Gastroesophageal sphincter (tissue), 4 donors: ENCODE measurements around the gene DUSP8. TPM values are rescaled to one million over a fixed set of nuclear protein-coding genes. Genes with fewer than 3 reads are reported as not detected.

ENCODE experiments used
- ATAC-seq: fragments of 150-250 bp; one replicate; pipeline ENCODE4 v1.9.1; 2016; ENCODE audit warnings: mild to moderate bottlenecking, moderate library complexity
- H3K27ac ChIP-seq, 4 donors: fragments of 200-600 bp; sonication (generic) in 3 of 4; 1 replicate in 3 of 4; 2 replicates in 1 of 4; pipeline ENCODE4 v1.5.1; 2016 to 2019
- H3K27me3 ChIP-seq: fragments of 200-600 bp; sonication (generic); one replicate; pipeline ENCODE4 v1.5.1; 2019
- H3K36me3 ChIP-seq, 2 donors: fragments of 200-600 bp; sonication (generic); one replicate each; pipeline ENCODE4 v1.5.1; 2019; ENCODE audit warnings: control low read depth in 1 of 2
- H3K4me1 ChIP-seq, 3 donors: fragments of 200-600 bp; sonication (generic); 1 replicate in 2 of 3; 2 replicates in 1 of 3; pipeline ENCODE4 v1.5.1; 2016 to 2019; ENCODE audit warnings: control low read depth in 2 of 3
- H3K4me3 ChIP-seq, 2 donors: fragments of 200-600 bp; sonication (generic); one replicate each; pipeline ENCODE4 v1.5.1; 2019; ENCODE audit warnings: mild to moderate bottlenecking in 1 of 2, moderate library complexity in 1 of 2
- H3K9me3 ChIP-seq, 3 donors: fragments of 200-600 bp; sonication (generic); one replicate each; pipeline ENCODE4 v1.5.1; 2017 to 2019; ENCODE audit warnings: control low read depth in 2 of 3
- CTCF ChIP-seq, 4 experiments: fragments of 200-600 bp in 2 of 4; fragments of 450-650 bp in 2 of 4; sonication (generic) in 1 of 4; IDR thresholded peaks; one replicate each; pipeline ENCODE4 v1.5.1; 2017 to 2019; ENCODE audit warnings: antibody characterized with exemption in 4 of 4, mild to moderate bottlenecking in 2 of 4, moderate library complexity in 2 of 4
- EP300 ChIP-seq: sonication (generic); formaldehyde crosslinking; IDR thresholded peaks from one replicate; pipeline ENCODE4 v1.6.1; 2017; ENCODE audit warnings: antibody characterized with exemption, mild to moderate bottlenecking
- POLR2A ChIP-seq, 2 donors: fragments of 450-650 bp; IDR thresholded peaks; one replicate each; pipeline ENCODE4 v1.6.1; 2017; ENCODE audit warnings: antibody characterized with exemption in 2 of 2, mild to moderate bottlenecking in 2 of 2, moderate library complexity in 1 of 2
- POLR2AphosphoS5 ChIP-seq: sonication (generic); formaldehyde crosslinking; IDR thresholded peaks from one replicate; pipeline ENCODE4 v1.6.1; 2017; ENCODE audit warnings: antibody characterized with exemption
- WGBS, 2 donors: methylation state at CpG; one replicate each; pipeline ENCODE4 v1.1.5; 2018; ENCODE audit warnings: low coverage in 1 of 2; 5-methylcytosine and 5-hydroxymethylcytosine counted together
- total RNA-seq, 4 donors: library from RNA; depleted of rRNA; stranded (reverse); fragments of >200 nt; gene quantifications; one replicate each; pipeline ENCODE4 v1.1.0, GENCODE V29; 2016

Gene DUSP8
- total RNA-seq, 4 donors from 2014 or later, result 3.3 to 7.8 (median 4.9) TPM

- Histone ChIP-seq H3K4me1 (peaks cover 4 to 87% (median 21%) of the 10 kb centered on the region in 3 donors), H3K27ac (no peak overlapping the region), H3K9me3 (no peaks in the 10 kb centered on the region), H3K27me3 (no peaks in the 10 kb centered on the region), H3K36me3 (peaks cover 0 to 3% of the 10 kb centered on the region in 2 donors), H3K4me3 (no peak overlapping the region)
- 94% methylated on average over 7 of the region's 15 CpGs; no CpG with 5 or more reads in 1 of the 2 donors for WGBS, 2 donors
- TF ChIP-seq POLR2AphosphoS5 (no peak), EP300 (no peak), CTCF (IDR thresholded peaks at IDR 0.05) (no peak), POLR2A (IDR thresholded peaks at IDR 0.05) (no peak)
- no peak for ATAC-seq
These were observed 45.3 kb downstream of the DUSP8 start for GRCh38 chr11:1526785-1527184.

DNA sequence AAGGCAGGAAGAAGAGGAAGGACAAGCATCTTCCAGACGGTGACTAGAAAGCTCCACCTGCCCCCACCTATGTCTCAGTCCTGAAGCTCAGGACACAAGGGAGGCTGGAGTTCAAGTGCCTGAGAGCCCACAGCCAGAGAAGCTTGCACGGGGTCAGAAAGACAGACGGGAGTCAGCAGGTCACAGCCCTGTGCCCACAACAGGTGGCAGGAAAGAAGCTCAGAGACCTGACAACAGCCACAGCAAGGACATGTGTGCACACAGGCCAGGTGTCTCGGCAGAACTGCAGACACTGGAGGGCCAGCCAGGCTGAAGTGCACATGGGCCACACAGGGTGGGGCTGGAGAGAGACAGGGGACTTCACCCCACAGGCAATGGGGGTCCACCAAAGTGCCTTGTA lies 48.3 kb downstream of the DUSP8 start:
- 83% methylated on average over 1 of the region's 4 CpGs; no CpG with 5 or more reads in 1 of the 2 donors for WGBS, 2 donors
- no peak for TF ChIP-seq POLR2A (IDR thresholded peaks at IDR 0.05)
- no peak for TF ChIP-seq CTCF (IDR thresholded peaks at IDR 0.05)
- TF ChIP-seq EP300, result no peak
- no peak for TF ChIP-seq POLR2AphosphoS5
- Histone ChIP-seq H3K36me3 (peaks cover 0 to 3% of the 10 kb centered on the region in 2 donors), H3K9me3 (no peaks in the 10 kb centered on the region), H3K4me1 (peaks cover 0 to 87% (median 19%) of the 10 kb centered on the region in 3 donors), H3K4me3 (no peak overlapping the region), H3K27me3 (no peaks in the 10 kb centered on the region), H3K27ac (no peak overlapping the region)
- no peak for ATAC-seq

- peaks cover 0 to 83% (median 12%) of the 10 kb centered on the region in 3 donors for H3K4me1 ChIP-seq
- ATAC-seq, result no peak
- H3K36me3 ChIP-seq, result peaks cover 0 to 3% of the 10 kb centered on the region in 2 donors
- no peaks in the 10 kb centered on the region for H3K27me3 ChIP-seq
- no peak overlapping the region for H3K27ac ChIP-seq
- WGBS, 2 donors, result 76 to 81% methylated on average over 4 to 6 of the region's 6 CpGs
- TF ChIP-seq POLR2A (IDR thresholded peaks at IDR 0.05), result no peak
- no peak for TF ChIP-seq POLR2AphosphoS5
- no peak for TF ChIP-seq CTCF (IDR thresholded peaks at IDR 0.05)
- TF ChIP-seq EP300, result no peak
- H3K9me3 ChIP-seq, result no peaks in the 10 kb centered on the region
- no peak overlapping the region for H3K4me3 ChIP-seq
These were observed 49.0 kb downstream of the DUSP8 start for GRCh38 chr11:1523077-1523476.

DNA sequence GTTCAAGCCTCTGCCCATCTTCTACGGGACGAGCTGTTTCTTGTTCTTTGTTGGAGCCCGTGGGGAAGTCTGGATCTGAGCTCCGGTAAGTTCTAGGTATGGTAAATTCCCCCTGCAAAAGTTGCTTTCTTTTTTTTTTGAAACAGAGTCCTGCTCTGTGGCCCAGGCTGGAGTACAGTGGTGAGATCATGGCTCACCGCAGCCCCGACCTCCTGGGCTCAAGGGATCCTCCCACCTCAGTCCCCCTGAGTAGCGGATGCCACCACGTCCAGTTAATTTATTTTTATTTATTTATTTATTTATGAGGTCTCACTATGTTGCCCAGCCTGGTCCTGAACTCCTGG lies 50.0 kb downstream of the DUSP8 start:
- H3K36me3 ChIP-seq, result peaks cover 0 to 3% of the 10 kb centered on the region in 2 donors
- H3K9me3 ChIP-seq, result no peaks in the 10 kb centered on the region
- ATAC-seq, result no peak
- peaks cover 0 to 85% (median 14%) of the 10 kb centered on the region in 3 donors for H3K4me1 ChIP-seq
- H3K27me3 ChIP-seq, result no peaks in the 10 kb centered on the region
- no peak overlapping the region for H3K27ac ChIP-seq
- no peak overlapping the region for H3K4me3 ChIP-seq
- TF ChIP-seq POLR2AphosphoS5 (no peak), EP300 (no peak), CTCF (IDR thresholded peaks at IDR 0.05) (no peak), POLR2A (IDR thresholded peaks at IDR 0.05) (no peak)
- 90 to 100% methylated on average over 5 to 6 of the region's 8 CpGs for whole genome bisulfite sequencing, 2 donors

GRCh38 chr11:1521382-1522080 lies 50.5 kb downstream of the DUSP8 start:
- Histone ChIP-seq H3K27me3 (no peaks in the 10 kb centered on the region), H3K36me3 (peaks cover 0 to 3% of the 10 kb centered on the region in 2 donors), H3K9me3 (no peaks in the 10 kb centered on the region), H3K4me3 (no peak overlapping the region), H3K27ac (no peak overlapping the region), H3K4me1 (peaks cover 0 to 85% (median 16%) of the 10 kb centered on the region in 3 donors)
- no peak for ATAC-seq
- 75 to 84% methylated on average over 9 to 18 of the region's 21 CpGs for WGBS, 2 donors
- no peak for TF ChIP-seq POLR2A (IDR thresholded peaks at IDR 0.05)
- TF ChIP-seq POLR2AphosphoS5, result no peak
- no peak for TF ChIP-seq CTCF (IDR thresholded peaks at IDR 0.05)
- no peak for TF ChIP-seq EP300
